EH (cell line): ENCODE results near the gene MRPL44.

Experiments used
- DNase-seq: peaks from one replicate; pipeline ENCODE4 v3.0.0-alpha.2; 2015; ENCODE audit warnings: low read depth

MRPL44 gene

DNA sequence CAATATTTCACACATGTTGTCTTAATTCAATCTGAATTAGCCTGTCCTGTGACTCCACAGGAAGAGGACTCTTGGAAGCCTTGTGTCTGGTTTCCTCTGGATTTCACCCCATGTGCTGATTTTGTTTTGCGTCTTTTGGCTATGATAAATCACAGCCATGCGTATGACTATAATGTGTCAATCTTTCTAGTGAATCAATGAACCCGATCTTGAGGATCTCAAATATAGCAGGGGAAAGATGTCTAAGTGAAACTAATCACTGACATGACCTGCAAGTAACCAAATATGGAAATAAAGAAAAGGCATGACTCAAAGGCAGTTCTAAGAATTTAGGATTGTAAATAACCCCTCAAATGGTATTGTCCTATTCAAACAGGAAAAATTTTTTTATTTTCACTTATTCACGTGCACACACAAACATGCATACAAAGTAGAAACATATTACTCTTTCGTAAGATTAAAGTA, 20.4 kb upstream of the MRPL44 start:
- peak; percentile 52 for DNase-seq

DNA sequence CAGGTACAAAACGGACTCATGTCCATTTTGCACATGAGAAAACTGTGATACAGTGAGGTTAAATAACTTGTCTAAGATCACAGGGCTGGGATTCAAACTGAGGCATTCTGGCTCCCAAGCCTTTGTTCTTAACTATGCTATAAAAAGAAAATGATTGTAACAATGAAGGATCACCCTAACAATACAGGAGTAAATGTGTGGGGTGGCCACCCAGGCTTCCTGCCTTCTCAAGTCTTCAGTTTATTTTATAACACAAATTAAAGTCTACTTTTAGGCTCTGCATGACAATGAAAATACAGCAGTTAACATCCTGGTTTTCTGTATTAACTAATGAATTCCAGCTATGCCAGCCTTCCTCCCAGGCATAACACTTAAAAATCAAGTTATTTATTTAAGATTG, 19.7 kb upstream of the MRPL44 start:
- DNase-seq = peak; percentile 17

DNA sequence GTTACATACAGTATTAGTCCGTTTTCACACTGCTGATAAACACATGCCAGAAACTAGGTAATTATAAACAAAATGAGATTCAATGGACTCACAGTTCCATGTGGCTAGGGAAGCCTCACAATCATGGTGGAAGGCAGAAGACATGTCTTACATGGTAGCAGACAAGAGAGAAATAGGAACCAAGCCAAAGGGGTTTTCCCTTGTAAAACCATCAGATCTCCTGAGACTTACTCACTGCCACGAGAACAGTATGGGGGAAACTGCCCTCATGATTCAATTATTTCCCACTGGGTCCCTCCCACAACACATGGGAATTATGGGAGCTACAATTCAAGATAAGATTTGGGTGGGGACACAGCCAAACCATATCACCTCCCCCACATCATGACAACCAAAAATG, 17.8 kb upstream of the MRPL44 start:
- DNase-seq = peak; percentile 43

DNA sequence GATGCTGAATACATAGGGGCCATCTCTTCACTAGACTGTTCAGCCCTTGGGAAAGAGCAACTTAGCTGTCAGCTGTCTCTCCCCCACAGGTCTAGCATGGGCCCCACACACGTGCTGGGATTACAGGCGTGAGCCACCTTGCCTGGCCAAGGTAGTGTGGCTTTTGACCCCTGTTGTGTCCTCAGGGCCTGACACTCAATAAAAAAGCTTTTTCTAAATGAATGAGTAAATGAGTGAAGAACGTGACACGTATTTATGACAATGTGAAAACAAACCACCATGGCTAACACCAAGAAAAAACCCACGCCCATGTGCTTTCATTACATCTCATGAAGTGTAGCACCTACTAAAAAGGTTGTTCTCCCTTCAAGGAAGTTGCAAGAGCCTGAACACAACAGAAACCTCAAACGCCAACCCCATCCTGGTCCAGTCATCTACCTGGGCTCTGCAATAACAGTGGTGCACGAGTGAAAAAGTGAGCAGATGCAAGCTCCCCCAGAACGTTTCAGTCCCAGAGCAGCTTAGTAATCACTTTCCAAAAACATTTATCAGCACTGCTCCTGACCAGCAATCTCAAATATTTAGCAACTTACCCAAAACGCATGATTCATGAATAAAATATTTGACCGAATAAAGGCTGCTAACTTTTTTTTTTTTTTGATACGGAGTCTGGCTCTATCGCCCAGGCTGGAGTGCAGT, 15.5 kb upstream of the MRPL44 start:
- peak; percentile 92 for DNase-seq

DNA sequence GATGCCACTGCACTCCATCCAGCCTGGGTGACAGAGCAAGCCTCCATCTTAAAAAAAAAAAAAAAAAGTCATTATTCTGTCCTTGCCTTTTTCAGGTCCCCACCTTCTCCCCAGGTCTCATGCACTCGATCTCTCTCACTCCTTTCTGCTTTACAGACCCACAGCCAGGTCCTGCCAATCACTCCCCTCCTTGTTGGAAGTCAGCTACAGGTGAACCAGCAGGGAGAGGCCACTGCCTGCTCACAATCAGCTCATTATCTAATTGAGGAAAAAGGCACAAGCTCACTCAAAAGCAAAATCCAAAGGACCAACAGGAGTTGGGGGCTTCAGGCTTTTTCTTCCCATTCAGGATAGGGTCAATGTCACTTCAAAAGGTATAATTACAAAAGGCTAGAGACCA, 14.1 kb upstream of the MRPL44 start:
- DNase-seq = no peak

DNA sequence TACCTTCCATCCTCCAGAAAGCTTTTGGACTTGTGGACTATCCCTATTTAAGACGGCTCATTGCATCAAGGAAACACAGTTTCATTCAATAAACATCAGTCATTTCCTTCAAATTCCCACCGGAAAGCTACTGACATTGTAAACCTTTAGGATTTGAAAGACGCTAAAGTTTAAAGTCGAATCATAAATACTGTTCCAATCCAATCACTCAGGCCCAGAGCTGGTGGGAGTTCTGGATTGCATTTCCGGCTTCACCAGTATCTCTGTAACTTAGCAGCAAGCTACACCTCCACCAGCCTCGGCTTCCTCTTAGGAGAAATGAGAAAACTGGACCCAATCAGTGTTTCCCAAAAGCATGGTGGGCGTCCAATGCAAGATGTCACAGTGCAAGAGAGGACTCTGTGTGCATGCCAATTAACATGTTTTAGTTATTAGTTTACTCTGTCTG, 13.7 kb upstream of the MRPL44 start:
- peak; percentile 74 for DNase-seq

DNA sequence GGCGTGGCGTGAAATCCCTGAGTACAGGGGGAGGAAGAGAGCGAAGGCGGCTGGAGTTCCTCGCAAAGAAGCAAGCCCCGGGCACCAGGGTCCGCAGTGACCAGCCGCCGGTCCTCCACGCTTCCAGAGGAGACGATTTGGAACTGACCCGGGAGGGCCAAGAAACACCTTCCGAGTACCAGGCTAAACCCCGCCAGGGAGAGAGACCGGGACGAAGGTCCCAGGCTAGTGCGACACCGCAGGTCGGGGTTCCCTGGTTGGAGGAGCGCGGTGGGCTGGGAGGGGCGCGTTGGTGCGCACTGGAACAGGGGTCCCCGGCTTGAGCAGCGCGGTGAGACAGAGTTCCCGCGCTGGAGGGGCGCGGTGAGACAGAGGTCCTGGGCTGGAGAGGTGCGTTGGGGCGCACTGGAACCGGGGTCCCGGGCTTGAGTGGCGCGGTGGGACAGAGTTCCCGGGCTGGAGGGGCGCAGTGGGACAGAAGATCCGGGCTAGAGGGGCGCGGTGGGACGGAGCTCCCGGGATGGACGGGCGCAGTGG, 13.0 kb upstream of the MRPL44 start:
- DNase-seq = peak; percentile 40

DNA sequence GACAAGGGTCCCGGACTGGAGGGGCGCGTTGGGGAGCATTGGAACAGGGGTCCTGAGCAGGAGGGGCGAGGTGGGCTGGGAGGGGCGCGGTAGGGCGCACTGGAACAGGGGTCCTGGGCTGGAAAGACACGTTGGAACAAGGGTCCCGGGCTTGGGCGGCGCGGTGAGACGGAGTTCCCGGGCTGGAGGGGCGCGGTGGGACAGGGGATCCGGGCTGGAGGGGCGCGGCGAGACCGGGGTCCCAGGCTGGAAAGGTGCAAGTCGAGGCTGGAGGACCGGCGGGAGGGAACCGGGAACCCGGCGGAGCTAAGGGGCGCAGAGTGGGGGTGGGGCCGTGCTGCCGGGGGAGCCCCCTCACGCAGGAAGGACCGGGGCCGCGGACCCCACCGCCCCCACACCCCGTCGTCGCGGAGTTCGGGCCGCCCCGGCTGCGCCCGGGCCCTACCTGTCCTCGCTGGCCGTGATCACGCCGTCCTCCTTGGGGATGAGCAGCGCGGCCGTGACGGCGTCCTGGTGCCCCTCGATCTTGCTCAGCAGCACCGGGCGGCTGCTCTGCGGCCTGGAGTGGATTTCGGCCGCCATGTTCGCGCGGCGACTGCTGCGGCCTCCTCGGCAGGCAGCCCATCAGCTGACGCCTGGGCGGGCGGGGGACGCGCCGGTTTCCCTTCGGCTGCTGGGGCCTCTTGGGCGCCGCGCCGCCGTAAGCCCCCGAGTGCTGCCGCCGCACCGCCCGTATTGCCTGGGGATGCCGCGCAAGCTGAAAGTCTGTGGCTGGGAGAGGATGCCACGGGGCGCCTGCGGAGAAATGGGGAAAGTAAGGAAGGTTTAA, 12.3 kb upstream of the MRPL44 start, which contains the start of gene WDFY1:
Gene WDFY1 (minus strand): TSS at position 633 of the 829 bp plus-strand sequence. CDS start 51 bp downstream, at position 582.
- DNase-seq = peak; percentile 89

DNA sequence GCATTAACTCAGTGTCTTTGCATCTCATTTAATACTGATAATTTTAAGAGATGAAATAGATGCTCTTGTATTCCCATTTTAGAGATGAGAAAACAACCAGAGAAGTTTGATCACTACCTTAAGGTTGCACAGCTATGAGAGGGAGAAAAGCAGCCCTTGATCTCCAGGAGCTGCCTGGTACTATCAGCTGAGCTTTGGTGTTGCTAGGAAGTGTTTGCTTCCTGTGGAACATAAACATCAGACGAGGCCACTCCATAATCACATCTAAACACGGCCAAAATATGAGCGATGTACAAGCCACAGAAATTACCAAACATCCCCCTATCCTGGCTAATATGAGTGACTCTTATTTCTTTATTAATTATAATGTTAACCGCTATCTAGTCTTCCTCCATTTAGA, 11.5 kb upstream of the MRPL44 start:
- no peak for DNase-seq

DNA sequence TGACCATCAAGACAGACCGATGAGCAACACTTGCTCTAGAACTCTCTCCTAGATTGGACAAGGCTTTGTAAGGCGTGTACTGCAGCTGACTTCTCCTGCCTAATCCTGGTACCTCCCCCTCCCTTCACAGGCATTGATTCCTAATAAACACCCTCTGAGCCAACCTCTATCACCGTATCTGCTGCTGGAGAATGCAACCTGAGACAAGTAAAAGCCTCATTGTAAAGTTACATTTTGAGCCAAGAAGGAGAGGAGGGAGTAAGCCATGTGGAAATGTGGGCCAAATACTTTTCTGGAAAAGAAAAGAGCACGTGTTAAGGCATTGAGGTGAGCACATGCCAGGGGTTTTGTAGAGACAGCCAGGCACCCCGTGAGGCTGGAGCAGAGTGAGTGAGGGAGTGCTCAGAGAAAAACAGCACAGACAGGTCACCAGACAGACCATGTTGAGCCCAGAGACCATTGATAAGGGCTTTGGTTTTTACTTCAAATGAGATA, 9.5 kb upstream of the MRPL44 start:
- DNase-seq = no peak

DNA sequence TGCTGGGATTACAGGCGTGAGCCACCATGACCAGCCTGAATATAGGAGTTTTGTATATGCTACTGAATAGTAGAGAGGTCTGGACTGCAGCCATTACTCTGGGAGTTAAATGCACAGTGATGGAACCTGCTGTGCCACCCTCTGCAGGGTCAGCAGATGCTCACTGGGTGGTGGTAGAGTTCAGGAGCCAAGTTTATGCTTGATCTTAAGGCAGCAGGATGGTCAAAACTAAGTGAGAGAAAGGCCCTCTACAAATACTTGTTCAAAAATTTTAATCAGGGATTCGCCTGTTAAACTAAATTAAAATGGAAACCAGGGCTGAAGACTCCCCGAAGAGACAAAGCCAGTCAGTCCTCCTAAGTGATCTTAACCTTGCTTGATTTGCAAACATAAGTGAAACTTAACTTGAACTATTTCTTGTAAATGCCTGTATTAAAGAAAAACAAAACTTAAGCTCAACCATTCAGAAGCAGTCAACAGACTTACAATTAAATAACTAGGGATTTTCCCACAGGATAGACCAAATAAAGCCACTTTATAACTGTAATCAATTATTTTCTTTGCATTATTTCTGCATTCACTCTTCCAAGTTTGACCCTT, 7.9 kb upstream of the MRPL44 start:
- DNase-seq = no peak

DNA sequence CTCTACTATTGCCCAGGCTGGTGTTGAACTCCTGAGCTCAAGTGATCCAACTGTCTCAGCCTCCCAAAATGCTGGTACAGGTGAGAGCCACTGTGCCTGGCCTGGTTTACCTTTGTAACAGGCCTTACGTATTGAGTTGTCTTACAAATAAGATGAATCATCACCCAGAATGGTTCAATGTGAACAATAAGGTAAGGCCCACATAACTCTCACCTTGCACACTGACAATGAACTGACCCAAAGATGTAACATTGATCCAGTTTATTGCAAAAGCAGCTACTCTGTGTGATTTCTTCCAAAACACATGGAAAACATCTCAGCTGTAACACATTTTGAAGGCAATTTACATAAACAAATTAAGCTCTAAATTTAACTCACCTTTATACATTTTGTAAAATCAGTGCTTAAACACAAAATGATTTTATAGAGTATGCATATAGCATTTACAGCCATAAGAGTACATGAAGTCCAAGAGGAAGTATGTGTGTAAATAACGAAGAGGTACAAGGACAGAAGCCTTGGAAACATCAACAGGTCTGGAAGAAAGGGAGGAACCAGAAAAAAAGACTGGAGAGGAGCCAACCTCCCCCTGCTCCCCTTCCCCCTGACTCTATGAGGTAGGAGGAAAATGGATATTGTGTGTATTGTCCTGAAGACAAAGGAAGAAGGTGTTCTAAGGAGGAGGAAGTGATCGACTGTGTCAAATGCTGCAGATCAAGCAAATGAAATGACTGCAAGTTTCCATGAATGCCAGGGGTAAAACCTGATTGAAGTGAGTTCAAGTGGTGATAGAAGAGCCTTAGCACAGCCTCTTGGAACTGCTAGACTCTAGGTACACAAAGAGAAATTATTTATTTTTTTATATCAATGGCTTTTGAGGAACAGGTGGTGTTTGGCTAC, 6.6 kb upstream of the MRPL44 start:
- DNase-seq = no peak

DNA sequence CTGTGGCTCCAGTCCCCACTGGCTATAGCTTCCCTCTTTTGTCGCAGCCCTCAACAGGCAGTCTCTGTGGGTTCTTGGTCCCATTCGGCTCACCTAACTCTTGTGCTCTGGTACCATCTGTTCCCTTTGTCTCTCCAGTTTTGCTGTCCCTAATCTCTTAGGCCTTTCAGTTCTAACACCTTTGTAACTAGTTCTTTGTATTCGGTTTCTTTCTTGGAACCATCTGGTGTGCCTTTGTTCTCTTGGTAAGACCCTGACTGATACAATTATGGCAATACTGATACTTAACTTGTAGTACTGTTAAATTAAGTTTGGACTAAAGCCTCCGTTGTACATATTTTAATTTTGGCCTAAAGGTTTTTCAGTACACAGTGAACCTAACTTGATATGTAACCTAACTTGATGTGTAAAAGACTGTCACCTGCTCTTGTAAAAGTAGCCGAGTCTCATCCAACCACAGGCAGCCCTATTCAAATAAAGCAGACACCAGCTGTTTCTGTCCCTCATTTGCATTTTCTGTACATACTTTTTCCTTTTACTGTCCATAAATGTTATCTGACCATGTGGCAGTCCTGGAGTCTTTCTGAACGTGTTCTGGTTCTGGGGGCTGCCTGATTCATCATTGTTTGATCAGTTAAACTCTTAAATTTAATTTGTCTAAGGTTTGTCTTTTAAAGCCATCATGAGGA, 4.8 kb upstream of the MRPL44 start:
- DNase-seq = no peak

DNA sequence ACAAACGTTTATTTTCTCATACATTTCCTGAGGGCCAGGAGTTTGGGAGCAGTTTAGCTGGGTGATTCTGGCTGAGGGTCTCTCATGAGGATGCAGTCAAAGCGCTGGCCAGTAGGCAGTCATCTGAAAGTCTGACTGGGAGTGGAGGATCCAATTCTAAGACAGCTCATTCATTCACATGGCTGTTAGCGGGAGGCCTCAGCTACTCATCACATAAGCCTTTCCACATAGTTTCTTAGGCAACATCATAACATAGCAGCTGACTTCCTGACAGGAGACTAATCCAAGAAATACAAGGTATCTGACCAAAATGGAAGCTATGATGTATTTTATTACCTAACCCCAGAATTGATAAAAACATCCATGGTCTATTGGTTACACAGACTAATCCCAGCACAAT, 2.9 kb upstream of the MRPL44 start:
- peak; percentile 86 for DNase-seq

DNA sequence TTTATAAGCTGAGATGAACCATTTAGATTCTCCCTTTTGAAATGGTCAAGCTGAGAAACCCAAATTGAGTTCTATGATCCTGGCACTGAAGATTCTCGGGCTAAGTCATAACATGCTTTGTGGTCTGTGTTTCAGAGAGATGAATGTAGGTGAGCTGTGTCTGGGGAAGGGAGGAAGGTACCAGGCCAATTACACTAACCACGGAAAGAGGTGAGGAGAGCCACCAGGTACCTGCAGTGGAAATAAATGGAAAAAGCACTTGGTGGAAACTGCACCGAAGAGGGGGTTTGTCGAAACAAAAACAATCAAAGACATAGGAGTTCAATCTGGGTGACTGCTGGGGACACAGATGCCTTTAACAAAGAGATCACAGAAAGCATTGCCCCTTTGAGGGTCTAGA, 963 bp upstream of the MRPL44 start:
- no peak for DNase-seq

DNA sequence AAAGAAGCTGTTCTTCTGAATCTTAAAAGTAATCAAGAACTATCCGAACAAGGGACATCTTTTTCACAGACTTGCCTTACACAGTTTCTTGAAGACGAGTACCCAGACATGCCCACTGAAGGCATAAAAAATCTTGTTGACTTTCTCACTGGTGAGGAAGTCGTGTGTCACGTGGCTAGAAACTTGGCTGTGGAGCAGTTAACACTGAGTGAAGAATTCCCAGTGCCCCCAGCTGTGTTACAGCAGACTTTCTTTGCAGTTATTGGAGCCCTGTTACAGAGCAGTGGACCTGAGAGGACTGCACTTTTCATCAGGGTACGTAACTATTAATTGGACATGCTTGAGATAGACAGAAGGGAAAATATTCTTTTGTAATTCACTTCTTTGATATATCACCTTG, 2.4 kb downstream of the MRPL44 start:
- peak; percentile 56 for DNase-seq

DNA sequence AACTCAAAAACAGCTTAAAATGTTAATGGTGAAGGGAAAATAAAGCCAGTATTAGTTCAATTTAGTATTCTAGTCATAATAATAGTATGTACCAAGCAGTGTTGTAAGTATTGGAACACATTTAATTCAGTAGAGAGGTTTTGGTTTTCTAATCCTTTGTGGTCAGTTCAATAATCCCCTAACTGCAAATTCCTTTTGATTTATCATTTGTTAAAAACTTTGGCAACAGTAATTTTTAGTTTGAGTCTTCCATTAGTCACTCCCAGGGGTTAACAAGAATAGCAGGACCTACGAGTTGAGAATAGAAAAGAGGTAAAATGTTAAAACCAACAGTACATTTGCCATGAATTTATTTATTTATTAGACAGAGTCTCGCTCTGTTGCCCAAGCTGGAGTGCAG, 10.7 kb downstream of the MRPL44 start:
- DNase-seq = peak; percentile 46

DNA sequence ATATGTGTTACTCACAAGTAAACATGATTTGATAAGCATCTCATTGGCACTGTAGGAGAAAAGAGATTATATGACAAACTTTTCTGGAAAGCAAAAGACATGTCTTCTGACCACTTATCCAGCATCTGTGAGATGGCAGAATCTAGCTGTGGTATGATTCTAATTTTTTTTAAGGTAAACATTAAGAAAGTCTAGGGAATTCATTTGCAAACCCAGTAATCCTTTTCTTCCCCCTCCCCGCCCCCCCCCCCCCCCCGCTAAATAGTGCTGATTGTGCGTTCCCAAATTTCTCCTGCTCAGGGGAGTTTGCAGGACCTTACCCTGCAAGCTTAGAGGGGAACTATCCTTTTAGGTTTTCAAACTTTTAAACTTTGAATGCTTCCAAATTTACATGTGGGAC, 12.1 kb downstream of the MRPL44 start:
- no peak for DNase-seq

DNA sequence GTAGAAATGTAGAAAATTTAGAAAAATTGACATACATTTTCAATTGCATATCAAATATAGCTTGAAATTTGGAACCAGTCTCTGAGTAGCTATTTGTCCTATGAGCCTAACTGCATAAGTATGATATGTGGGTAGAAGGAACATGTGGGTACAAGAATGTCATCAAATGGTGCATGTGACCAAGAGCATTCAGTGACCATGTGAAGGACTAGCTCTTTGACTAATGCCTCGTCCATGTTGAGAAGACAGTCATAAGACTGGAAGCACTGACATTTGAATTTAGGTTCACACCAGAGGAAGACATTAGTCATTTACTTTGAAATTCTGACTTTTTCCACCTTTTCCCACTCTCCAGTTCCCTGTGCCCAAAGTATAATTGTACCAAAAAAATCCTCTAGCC, 12.6 kb downstream of the MRPL44 start:
- DNase-seq = peak; percentile 31

DNA sequence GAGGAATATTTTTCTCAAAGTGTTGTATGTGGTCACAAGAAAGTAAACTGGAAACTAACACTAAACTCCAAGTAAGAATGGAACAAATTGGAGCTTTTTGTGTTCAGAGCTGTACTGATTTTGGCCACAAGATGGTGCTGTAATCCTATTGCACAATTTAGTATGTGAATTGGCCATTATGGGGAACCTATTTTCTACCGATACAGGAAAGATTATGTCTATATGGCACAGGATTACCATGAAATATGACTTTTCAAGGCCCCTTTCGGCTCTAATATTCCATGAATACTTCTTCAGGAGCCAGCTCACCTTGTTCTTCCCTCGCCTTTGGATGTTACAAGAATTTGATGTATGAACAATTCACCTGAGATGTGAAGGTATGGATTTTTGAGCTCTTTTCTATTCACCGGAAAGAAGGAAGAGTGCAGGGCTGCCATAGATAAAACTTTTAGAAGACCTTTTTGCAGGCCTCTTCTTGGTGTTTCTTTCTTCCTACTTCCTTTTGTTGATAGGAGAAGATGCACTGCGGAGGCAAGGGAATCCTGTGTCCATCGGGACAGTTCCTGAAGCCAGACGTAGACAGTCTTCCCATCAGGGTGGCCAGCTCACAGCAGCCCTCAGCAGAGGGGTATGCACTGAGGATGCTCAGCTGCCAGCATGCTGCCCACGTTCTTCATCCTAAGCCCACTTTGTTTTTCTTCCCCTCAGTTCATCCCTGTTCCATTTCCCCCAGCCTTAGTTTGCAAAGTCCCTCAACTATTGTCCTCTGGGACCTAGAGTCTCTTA, 13.3 kb downstream of the MRPL44 start:
- peak; percentile 66 for DNase-seq
